GDM1 (cell line): ENCODE measurements around the gene TEX9.
"Not testable (repeated sequence)": the region's sequence is repeated elsewhere in the genome, so short reads cannot be mapped to it uniquely, and the experiment has no call there.

Source experiments
- DNase-seq: peaks from one replicate; lab custom pipeline; 2025; lab: John Stamatoyannopoulos, UW

TEX9 gene

GRCh38 chr15:56365075-56365711 is at the start of gene TEX9:
TEX9 (plus strand) TSS chr15:56365426; CDS start chr15:56365451, 25 bp downstream.
- DNase-seq = no peak

DNA sequence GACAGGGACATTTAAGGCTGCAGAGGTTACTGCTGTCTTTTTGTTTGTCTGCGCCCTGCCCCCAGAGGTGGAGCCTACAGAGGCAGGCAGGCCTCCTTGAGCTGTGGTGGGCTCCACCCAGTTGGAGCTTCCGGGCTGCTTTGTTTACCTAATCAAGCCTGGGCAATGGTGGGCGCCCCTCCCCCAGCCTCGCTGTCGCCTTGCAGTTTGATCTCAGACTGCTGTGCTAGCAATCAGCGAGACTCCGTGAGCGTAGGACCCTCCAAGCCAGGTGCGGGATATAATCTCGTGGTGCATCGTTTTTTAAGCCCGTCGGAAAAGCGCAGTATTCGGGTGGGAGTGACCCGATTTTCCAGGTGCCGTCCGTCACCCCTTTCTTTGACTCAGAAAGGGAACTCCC is 48.7 kb upstream of the TEX9 start:
- not testable (repeated sequence) for DNase-seq

DNA sequence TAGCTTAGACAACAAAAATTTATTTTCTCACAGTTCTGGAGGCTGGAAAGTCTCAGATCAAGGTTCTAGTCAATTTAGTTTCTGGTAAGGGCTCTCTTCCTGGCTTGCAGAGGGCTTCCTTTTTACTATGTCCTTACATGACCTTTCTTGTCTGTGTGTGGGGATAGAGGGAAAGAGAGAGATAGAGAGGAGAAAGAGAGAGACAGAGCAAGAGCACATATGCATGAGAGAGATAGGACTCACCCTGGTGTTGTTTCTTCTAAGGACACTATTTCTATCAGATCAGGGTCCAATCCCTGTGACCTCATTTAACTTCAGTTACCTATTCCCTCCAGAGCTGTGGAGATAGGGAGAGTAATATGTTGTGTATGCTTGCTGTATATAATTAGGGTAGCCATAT is 44.9 kb upstream of the TEX9 start:
- no peak for DNase-seq

GRCh38 chr15:56320861-56321260 is 44.4 kb upstream of the TEX9 start:
- no peak for DNase-seq

DNA sequence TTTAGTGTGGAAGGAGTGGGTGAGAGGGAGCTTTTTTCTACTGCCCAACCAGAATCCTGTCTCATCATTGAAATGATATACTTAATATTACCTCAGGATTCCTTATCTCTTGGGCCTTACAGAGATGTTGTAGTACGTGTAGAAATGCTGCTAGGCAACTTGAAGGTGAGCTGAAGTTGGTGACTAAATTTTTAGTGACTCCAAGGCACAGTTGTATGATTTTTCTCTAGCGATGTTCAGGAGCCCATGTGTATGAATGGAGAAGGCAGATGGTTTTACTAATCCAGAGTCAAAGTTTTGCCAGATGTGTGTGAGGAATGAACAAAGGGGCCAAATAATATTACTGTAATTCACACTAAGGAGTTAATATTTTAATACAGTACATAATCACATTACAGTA is 42.8 kb upstream of the TEX9 start:
- DNase-seq = no peak

GRCh38 chr15:56323435-56323834 is 41.8 kb upstream of the TEX9 start:
- no peak for DNase-seq

DNA sequence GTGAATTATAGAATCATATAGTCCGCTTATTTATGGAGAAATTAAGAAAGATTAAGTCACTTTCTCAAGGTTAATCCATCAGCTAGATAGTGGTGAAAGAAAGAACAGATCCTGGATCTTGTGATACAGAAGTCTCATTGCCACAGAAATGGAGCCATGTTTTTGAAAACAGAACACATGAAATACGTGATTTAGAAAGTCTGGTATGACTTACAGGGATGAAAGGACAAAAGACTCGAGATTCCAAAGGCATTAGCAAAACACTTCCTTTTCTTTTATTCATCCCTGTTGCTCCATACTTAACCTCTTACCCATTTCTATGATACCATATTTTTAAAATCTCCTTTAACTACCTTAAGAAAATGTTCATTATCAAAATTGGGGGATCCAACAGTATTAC is 40.0 kb upstream of the TEX9 start:
- no peak for DNase-seq

DNA sequence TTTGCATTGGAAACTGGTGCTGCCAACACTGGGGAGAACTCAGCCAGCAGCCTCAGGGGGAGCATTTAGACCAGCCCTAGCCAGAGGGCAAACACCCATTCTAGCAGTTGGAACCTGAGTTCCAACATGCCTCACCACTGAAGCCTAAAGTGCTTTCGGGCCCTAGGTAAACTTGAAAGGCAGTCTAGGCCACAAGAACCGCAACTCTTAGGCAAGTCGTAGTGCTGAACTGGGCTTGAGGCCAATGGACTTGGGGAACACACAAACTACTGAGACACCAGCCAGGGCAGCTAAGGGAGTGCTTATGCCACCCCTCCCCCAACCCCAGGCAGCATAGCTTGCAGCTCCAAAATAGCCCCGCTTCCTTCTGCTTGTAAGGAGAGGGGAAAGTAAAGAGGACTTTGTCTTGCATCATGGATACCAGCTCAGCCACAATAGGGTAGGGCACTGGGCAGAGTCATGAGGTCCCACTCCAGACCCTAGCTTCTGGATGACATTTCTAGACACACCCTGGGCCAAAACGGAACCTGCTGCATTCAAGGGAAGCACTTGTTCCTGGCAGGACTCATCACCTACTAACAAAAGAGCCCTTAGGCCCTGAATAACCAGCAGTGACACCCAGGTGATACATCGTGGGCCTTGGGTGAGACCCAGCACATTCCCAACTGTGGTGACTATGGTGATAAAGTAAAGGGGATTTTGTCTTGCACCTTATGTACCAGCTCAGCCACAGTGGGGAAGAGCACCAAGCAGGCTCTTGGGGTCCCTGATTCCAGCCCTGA is 37.3 kb upstream of the TEX9 start:
- no peak for DNase-seq

- DNase-seq = no peak
Measured at GRCh38 chr15:56337084-56337725, 28.0 kb upstream of the TEX9 start.

GRCh38 chr15:56339594-56339993 is 25.6 kb upstream of the TEX9 start:
- DNase-seq = no peak

- no peak for DNase-seq
Measured at GRCh38 chr15:56341201-56341600, 24.0 kb upstream of the TEX9 start.

DNA sequence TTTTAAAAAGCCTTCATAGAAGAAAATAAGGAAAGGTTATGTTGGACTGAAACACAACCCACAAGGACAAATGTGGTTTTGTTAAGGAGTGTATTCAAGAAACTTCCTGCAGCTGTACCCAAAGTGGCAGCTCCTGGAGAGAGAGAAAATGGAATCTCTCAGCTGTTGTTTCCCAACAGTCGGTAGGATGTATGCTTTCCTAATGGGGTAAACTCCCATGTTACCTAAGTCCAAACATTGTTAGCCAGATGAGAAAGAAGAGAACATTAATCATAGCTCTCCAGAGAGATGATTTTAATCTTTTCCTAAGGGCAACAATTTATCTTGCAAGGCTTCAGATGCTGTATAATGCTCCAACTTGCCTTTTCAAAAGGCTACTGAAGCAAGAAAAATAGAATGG is 22.6 kb upstream of the TEX9 start:
- DNase-seq = no peak

DNA sequence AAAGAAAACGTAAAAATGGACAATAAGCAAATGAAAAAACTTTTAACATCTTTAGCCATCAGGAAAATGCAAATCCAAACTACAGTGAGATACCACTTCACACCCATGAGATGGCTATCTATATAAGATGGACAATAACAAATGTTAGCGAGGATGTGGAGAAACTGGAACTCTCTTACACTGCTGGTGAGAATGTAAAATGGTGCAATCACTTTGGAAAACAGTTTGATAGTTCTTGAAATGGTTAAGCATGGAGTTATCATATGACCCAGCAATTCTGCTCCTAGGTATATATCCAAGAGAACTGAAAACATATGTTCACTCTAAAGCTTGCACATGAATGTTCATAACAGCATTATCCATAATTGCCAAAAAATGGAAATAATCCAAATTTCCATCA is 21.3 kb upstream of the TEX9 start:
- DNase-seq = no peak

GRCh38 chr15:56344336-56344735 is 20.9 kb upstream of the TEX9 start:
- DNase-seq = no peak

- DNase-seq = no peak
Measured at GRCh38 chr15:56346414-56346813, 18.8 kb upstream of the TEX9 start.

DNA sequence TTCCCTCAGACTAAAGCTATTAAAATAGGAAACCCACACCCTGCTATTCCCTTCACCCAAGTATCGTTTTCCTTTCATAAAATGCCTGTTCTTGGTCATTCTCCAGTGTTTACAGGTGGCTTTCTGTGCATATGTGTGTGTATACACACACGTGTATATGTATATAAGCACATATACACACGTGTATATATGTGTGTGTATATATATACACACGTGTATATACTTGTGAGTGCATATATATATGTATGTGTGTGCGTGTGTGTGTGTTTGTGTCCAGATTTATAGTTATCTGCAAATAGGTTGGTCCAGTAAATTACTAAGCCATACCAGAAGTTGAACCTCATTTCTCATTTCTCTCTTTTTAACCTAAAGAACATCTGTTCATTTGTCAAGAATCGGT is 15.7 kb upstream of the TEX9 start:
- no peak for DNase-seq

- DNase-seq = no peak
Measured at GRCh38 chr15:56351353-56351752, 13.9 kb upstream of the TEX9 start.

- DNase-seq = no peak
Measured at GRCh38 chr15:56351957-56352506, 13.2 kb upstream of the TEX9 start.

- no peak for DNase-seq
Measured at GRCh38 chr15:56353119-56353518, 12.1 kb upstream of the TEX9 start.

GRCh38 chr15:56353740-56354139 is 11.5 kb upstream of the TEX9 start:
- DNase-seq = no peak

- DNase-seq = no peak
Measured at GRCh38 chr15:56356616-56357015, 8.6 kb upstream of the TEX9 start.

DNA sequence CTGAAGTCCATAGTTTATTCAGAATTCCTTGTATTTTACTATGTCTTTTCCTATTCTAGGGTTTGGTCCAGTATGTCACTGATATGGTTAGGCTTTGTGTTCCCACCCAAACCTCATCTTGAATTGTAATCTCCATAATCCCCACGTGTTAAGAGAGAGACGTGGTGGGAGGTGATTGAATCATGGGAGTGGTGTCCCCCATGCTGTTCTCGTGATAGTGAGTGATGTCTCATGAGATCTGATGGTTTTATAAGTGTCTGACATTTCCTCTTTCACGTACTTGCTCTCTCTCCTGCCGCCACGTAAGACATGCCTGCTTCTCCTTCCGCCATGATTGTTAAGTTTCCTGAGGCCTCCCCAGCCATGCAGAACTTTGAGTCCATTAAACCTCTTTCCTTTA is 6.6 kb upstream of the TEX9 start:
- no peak for DNase-seq

GRCh38 chr15:56361987-56362386 is 3.2 kb upstream of the TEX9 start:
- no peak for DNase-seq
